Esophagus (tissue), 2 donors: ENCODE measurements around the gene SPRED2. TPM values are rescaled to one million over a fixed set of nuclear protein-coding genes. Genes with fewer than 3 reads are reported as not detected.

ENCODE experiments used
- H3K27ac ChIP-seq, 2 donors: one replicate each; pipeline ENCODE4 v1.5.1; 2013; ENCODE audit warnings: low read depth in 2 of 2, mild to moderate bottlenecking in 2 of 2, inconsistent platforms in 1 of 2, low read length in 1 of 2, moderate library complexity in 1 of 2
- H3K27me3 ChIP-seq, 2 donors: one replicate each; pipeline ENCODE4 v1.6.1; 2013; ENCODE audit warnings: low read length in 2 of 2, control low read depth in 1 of 2, mild to moderate bottlenecking in 1 of 2; ENCODE audit not compliant: insufficient read depth in 2 of 2, control insufficient read depth in 1 of 2
- H3K36me3 ChIP-seq, 2 donors: one replicate each; pipeline ENCODE4 v1.6.1; 2013; ENCODE audit warnings: low read length in 1 of 2; ENCODE audit not compliant: control insufficient read depth in 2 of 2, insufficient read depth in 2 of 2
- H3K4me1 ChIP-seq, 2 donors: one replicate each; pipeline ENCODE4 v1.6.1; 2013; ENCODE audit warnings: low read length in 1 of 2; ENCODE audit not compliant: control insufficient read depth in 2 of 2, insufficient read depth in 2 of 2
- H3K4me3 ChIP-seq, 2 donors: one replicate each; pipeline ENCODE4 v1.5.1; 2013; ENCODE audit warnings: low read length in 2 of 2, mild to moderate bottlenecking in 2 of 2, low read depth in 1 of 2, moderate library complexity in 1 of 2
- H3K9me3 ChIP-seq, 2 donors: one replicate each; pipeline ENCODE4 v1.6.1; 2013; ENCODE audit warnings: mild to moderate bottlenecking in 2 of 2, low read depth in 1 of 2, low read length in 1 of 2, moderate library complexity in 1 of 2; ENCODE audit not compliant: control insufficient read depth in 2 of 2, insufficient read depth in 1 of 2
- WGBS, 2 donors: extraction: QIAGEN DNeasy Blood & Tissue Kit; methylation state at CpG; one replicate each; pipeline ENCODE4 v1.1.7; 2013; 5-methylcytosine and 5-hydroxymethylcytosine counted together
- polyA plus RNA-seq, 2 donors: library from polyadenylated mRNA; stranded (reverse); fragments of 200-250 nt; gene quantifications; one replicate each; pipeline ENCODE4 v1.2.3, GENCODE V29; 2013
- donor health status: healthy with polysubstance abuse.
- donor health status: Bipolar disorder and iron deficiency.

Gene SPRED2
- polyA plus RNA-seq, 2 donors, result 6.4 to 7.6 TPM

DNA sequence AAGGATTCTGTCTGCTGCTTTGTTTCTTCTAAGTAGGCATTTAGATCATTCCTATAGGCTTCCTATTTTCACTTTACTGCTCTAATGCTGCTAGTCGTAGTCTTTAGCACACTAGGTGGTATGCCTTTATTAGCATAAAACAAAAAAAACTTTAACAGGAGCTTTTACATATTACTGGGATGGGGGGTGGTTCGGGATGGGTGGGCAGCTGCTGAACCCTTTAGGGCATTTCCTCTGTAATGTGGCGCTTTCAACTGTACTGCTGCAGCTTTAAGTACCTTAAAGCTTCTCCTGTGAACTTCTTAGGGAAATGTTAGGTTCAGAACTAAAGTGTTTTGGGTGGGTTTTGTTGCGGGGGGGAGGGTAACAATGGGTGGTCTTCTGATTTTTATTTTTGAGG is 163.4 kb downstream of the SPRED2 start:
- Histone ChIP-seq H3K4me3 (no peak overlapping the region), H3K4me1 (no peaks in the 10 kb centered on the region), H3K36me3 (peaks cover 0 to 3% of the 10 kb centered on the region in 2 donors), H3K9me3 (no peaks in the 10 kb centered on the region), H3K27ac (no peak overlapping the region), H3K27me3 (no peaks in the 10 kb centered on the region)
- 76 to 90% methylated on average over 4 of the region's 4 CpGs for WGBS, 2 donors

DNA sequence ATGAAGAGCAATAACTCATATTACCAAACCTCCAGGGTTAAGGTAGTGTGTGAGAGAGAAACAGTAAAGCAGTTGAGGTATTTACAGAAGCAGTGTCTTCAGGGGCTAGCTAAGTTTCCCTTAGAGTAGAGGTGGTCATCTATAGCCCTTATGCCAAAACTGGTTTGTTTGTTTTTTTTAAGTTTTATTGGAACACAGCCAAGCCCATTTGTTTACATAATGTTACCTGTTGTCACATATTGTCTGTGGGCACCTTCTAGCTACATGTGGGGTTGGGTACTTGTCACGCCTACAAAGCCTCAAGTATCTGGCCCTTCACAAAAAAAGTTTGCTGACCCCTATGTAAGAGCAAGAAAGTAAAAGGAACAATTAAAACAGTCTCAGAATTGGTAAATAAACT is 165.4 kb downstream of the SPRED2 start:
- Histone ChIP-seq H3K4me1 (no peaks in the 10 kb centered on the region), H3K4me3 (no peak overlapping the region), H3K27me3 (no peaks in the 10 kb centered on the region), H3K9me3 (no peaks in the 10 kb centered on the region), H3K36me3 (peaks cover 0 to 3% of the 10 kb centered on the region in 2 donors), H3K27ac (no peak overlapping the region)
- 97 to 98% methylated on average over 1 of the region's 1 CpG for WGBS, 2 donors

DNA sequence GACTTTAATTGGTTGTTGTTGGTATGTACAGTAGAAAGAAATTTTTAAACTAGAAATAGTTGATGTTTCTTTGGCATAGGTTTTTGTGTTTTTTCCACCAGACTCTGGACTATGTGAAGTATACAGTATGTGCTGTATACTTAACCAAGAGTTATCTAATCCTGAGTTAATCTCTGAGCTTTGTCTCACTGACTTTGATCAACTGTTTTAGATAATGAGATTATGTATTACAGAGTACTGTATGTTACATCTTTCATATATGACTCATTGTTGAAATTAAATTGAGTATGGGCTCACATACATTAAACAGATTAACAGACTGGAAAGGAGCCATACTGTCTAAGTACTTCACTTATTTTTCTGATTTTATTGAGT is 166.7 kb downstream of the SPRED2 start:
- no peaks in the 10 kb centered on the region for H3K9me3 ChIP-seq
- peaks cover 0 to 3% of the 10 kb centered on the region in 2 donors for H3K36me3 ChIP-seq
- no peaks in the 10 kb centered on the region for H3K4me1 ChIP-seq
- no peaks in the 10 kb centered on the region for H3K27me3 ChIP-seq
- no peak overlapping the region for H3K27ac ChIP-seq
- H3K4me3 ChIP-seq, result no peak overlapping the region

DNA sequence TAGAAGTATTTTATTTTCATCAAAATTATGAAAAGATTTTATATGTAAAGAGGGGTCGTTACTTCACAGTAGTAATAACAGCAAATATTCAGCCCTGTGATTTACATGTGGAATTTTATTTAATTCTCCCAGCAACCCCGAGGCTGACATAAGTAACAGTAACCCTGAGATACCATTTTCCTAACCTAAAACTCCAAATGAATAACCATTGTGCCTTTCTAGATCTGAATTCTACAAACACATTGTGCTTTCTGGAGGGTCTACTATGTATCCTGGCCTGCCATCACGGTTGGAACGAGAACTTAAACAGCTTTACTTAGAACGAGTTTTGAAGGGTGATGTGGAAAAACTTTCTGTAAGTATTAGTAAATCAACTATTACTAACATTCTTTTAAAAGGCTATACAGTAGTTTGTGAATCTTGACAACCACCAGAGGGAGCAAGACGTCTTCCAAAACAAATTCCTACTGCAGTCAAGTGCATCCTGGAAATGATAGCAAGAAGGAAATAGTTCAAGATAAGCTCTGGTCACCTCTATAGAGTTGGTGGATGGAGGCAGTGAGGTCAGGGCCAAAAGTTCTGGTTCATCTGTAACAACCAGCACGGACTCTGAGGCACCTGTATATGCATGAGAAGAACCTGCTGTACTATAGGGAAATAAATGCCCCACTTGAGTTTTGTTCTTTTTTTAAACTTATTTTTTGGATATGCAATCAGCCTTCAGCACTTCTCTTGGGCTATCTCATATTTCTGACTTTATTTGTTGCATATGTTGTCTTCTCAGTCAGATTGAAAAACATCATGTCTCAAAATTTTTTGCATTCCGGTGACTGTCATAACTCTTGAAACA is 167.4 kb downstream of the SPRED2 start:
- WGBS, 2 donors, result 39 to 41% methylated on average over 8 of the region's 8 CpGs
- no peak overlapping the region for H3K4me3 ChIP-seq
- no peak overlapping the region for H3K27ac ChIP-seq
- no peaks in the 10 kb centered on the region for H3K27me3 ChIP-seq
- H3K4me1 ChIP-seq, result no peaks in the 10 kb centered on the region
- H3K9me3 ChIP-seq, result no peaks in the 10 kb centered on the region
- H3K36me3 ChIP-seq, result peaks cover 0 to 3% of the 10 kb centered on the region in 2 donors

DNA sequence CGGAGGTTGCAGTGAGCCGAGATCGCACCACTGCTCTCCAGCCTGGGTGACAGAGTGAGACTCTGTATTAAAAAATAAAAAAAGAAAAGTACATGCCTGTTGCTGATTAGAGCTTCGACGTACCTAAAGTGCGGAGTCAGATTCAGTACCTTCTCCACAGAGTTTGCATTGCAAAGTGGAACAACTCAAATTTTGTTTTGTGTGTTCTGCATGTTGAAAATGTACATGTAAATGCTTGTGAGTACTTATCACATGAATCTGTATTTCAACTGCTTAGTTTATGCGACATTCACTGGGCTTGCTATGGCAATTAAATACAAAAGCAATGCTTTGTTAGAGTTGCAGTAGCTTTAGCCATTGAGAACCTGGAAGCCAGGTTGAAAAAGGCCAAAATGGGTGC is 168.4 kb downstream of the SPRED2 start:
- Histone ChIP-seq H3K27me3 (no peaks in the 10 kb centered on the region), H3K27ac (no peak overlapping the region), H3K36me3 (peaks cover 0 to 3% of the 10 kb centered on the region in 2 donors), H3K4me1 (no peaks in the 10 kb centered on the region), H3K9me3 (no peaks in the 10 kb centered on the region), H3K4me3 (no peak overlapping the region)
- WGBS, 2 donors, result 94 to 95% methylated on average over 7 of the region's 7 CpGs

DNA sequence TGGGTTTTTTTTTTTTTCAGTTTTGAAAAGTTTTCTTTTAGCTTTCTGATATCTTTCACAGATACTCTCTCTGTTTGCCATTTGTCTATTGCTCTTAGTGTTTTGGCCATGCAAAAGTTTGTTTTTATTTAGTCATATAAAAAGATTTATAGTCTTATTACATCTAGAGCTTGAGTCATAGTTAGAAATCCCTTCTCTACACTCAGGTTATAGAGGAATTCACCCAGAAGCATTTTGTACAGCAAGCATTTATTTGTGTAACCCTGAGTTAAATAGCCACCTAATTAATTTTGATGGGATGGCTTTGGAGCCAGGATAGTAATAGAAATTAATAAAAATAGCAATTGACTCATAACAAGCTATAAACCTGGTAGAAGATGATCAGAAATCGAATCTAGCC is 169.1 kb downstream of the SPRED2 start:
- no peaks in the 10 kb centered on the region for H3K4me1 ChIP-seq
- no peak overlapping the region for H3K27ac ChIP-seq
- no peaks in the 10 kb centered on the region for H3K27me3 ChIP-seq
- WGBS, 2 donors, result 82 to 94% methylated on average over 1 of the region's 1 CpG
- H3K36me3 ChIP-seq, result peaks cover 0 to 3% of the 10 kb centered on the region in 2 donors
- no peaks in the 10 kb centered on the region for H3K9me3 ChIP-seq
- H3K4me3 ChIP-seq, result no peak overlapping the region

DNA sequence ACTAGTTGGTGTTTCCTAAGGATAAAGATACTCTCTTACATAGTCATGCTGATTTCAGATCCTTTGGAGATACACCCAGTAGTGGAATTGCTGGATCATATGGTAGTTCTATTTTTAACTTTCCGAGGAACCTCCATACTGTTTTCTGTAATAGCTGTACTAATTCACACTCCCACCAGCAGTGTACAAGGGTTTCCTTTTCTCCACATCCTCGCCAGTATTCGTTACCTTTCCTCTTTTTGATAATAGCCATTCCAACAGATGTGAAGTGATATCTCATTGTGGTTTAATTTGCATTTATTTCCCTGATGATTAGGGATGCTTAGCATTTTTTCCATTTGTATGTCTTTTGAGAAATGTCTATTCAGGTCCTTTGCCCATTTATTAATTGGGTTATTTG is 170.7 kb downstream of the SPRED2 start:
- Histone ChIP-seq H3K9me3 (no peaks in the 10 kb centered on the region), H3K27me3 (no peaks in the 10 kb centered on the region), H3K4me3 (no peak overlapping the region), H3K36me3 (no peaks in the 10 kb centered on the region), H3K4me1 (no peaks in the 10 kb centered on the region), H3K27ac (no peak overlapping the region)
- 79 to 87% methylated on average over 3 of the region's 3 CpGs for WGBS, 2 donors

Other genes starting within 250 kb of the SPRED2 start
- 10 to 100 TPM; 58.4 to 73.8 TPM for gene ACTR2, start 204.8 kb downstream of the SPRED2 start, polyA plus RNA-seq